Measurements from ENCODE around the gene KREMEN2.

Gene KREMEN2

GRCh38 chr16:2980227-2981176 lies 16.4 kb downstream of the KREMEN2 start, which contains the start of gene PKMYT1:
Gene PKMYT1, minus strand, starts transcription at chr16:2980446. Its CDS starts 789 bp downstream, at chr16:2979657.
- DNase-seq (ENCODE audit: low spot score) = peak; percentile 95

GRCh38 chr16:2981177-2981898 lies 17.3 kb downstream of the KREMEN2 start:
- peak; percentile 80 for DNase-seq (ENCODE audit: low spot score)

- DNase-seq (ENCODE audit: low spot score) = no peak
Measured at GRCh38 chr16:2981899-2982250, 17.8 kb downstream of the KREMEN2 start.

- no peak for DNase-seq (ENCODE audit: low spot score)
Measured at GRCh38 chr16:2982402-2982801, 18.3 kb downstream of the KREMEN2 start.

- peak; percentile 94 for DNase-seq (ENCODE audit: low spot score)
Measured at GRCh38 chr16:2983706-2984136, 19.6 kb downstream of the KREMEN2 start.

- no peak for DNase-seq (ENCODE audit: low spot score)
Measured at GRCh38 chr16:2985462-2985861, 21.4 kb downstream of the KREMEN2 start.

GRCh38 chr16:2985893-2986355 lies 21.8 kb downstream of the KREMEN2 start:
- no peak for DNase-seq (ENCODE audit: low spot score)

GRCh38 chr16:2986623-2987188 lies 22.6 kb downstream of the KREMEN2 start:
- DNase-seq (ENCODE audit: low spot score) = no peak

- DNase-seq (ENCODE audit: low spot score) = no peak
Measured at GRCh38 chr16:2987286-2987685, 23.2 kb downstream of the KREMEN2 start.

GRCh38 chr16:2987833-2988232 lies 23.8 kb downstream of the KREMEN2 start:
- no peak for DNase-seq (ENCODE audit: low spot score)

- no peak for DNase-seq (ENCODE audit: low spot score)
Measured at GRCh38 chr16:2988590-2989099, 24.6 kb downstream of the KREMEN2 start.

GRCh38 chr16:2990891-2991290 lies 26.8 kb downstream of the KREMEN2 start:
- no peak for DNase-seq (ENCODE audit: low spot score)

- DNase-seq (ENCODE audit: low spot score) = no peak
Measured at GRCh38 chr16:2991566-2992261, 27.6 kb downstream of the KREMEN2 start.

GRCh38 chr16:2992383-2993081 lies 28.5 kb downstream of the KREMEN2 start:
- DNase-seq (ENCODE audit: low spot score) = no peak

GRCh38 chr16:2996298-2996697 lies 32.2 kb downstream of the KREMEN2 start:
- no peak for DNase-seq (ENCODE audit: low spot score)

GRCh38 chr16:2999929-3000328 lies 35.9 kb downstream of the KREMEN2 start:
- no peak for DNase-seq (ENCODE audit: low spot score)

- DNase-seq (ENCODE audit: low spot score) = no peak
Measured at GRCh38 chr16:3000540-3000939, 36.5 kb downstream of the KREMEN2 start.

GRCh38 chr16:3001316-3001715 lies 37.2 kb downstream of the KREMEN2 start:
- no peak for DNase-seq (ENCODE audit: low spot score)

GRCh38 chr16:3003582-3004270 lies 39.7 kb downstream of the KREMEN2 start:
- DNase-seq (ENCODE audit: low spot score) = peak; percentile 98

- no peak for DNase-seq (ENCODE audit: low spot score)
Measured at GRCh38 chr16:3004319-3004718, 40.2 kb downstream of the KREMEN2 start.
